ENCODE measurements around the gene PDZRN4.

Gene PDZRN4

DNA sequence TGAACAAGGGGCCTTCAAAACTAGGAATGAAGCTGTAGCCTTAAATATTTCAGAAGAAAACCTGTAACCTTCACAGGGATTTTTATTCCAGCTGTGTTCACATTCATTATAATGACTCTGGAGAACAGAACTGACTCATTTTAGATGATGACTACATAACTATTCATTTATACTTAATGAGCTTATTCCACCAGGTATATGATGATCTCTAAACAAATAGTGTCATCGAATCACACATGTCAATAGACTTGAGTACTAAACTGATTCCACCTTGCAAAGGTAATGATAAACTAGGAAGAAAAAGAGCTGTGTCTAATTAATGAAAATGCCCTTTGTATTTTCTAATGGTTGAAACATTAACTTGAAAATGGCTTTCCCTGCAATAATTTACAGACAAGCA, 433.2 kb downstream of the PDZRN4 start:
- TF ChIP-seq, protein P1, sequence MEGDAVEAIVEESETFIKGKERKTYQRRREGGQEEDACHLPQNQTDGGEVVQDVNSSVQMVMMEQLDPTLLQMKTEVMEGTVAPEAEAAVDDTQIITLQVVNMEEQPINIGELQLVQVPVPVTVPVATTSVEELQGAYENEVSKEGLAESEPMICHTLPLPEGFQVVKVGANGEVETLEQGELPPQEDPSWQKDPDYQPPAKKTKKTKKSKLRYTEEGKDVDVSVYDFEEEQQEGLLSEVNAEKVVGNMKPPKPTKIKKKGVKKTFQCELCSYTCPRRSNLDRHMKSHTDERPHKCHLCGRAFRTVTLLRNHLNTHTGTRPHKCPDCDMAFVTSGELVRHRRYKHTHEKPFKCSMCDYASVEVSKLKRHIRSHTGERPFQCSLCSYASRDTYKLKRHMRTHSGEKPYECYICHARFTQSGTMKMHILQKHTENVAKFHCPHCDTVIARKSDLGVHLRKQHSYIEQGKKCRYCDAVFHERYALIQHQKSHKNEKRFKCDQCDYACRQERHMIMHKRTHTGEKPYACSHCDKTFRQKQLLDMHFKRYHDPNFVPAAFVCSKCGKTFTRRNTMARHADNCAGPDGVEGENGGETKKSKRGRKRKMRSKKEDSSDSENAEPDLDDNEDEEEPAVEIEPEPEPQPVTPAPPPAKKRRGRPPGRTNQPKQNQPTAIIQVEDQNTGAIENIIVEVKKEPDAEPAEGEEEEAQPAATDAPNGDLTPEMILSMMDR (conservative IDR thresholded peaks at IDR 0.05; ENCODE audit: low read length): no peak
- no peak for DNase-seq (ENCODE audit: low read depth)
- H3K4me3 ChIP-seq (ENCODE audit: low read length): no peak overlapping the region
